NCI-H2227 treated with DMSO at 0.1 percent for 48 hours (cell line): ENCODE data around the gene PDE9A.
"Not testable (repeated sequence)": the region's sequence is repeated elsewhere in the genome, so short reads cannot be mapped to it uniquely, and the experiment has no call there.

Source experiments
- DNase-seq: peaks from one replicate; lab custom pipeline; 2025; lab: John Stamatoyannopoulos, UW

Gene PDE9A

GRCh38 chr21:42624936-42625335 is 28.5 kb upstream of the PDE9A start:
- DNase-seq: no peak

GRCh38 chr21:42626171-42626570 is 27.2 kb upstream of the PDE9A start:
- no peak for DNase-seq

- no peak for DNase-seq
Observed at GRCh38 chr21:42627527-42628289, 25.7 kb upstream of the PDE9A start.

- DNase-seq: not testable (repeated sequence)
Observed at GRCh38 chr21:42628466-42629061, 24.9 kb upstream of the PDE9A start.

- DNase-seq: no peak
Observed at GRCh38 chr21:42629933-42630589, 23.4 kb upstream of the PDE9A start.

- no peak for DNase-seq
Observed at GRCh38 chr21:42630626-42631025, 22.8 kb upstream of the PDE9A start.

GRCh38 chr21:42631142-42631541 is 22.3 kb upstream of the PDE9A start:
- no peak for DNase-seq

- no peak for DNase-seq
Observed at GRCh38 chr21:42632336-42632751, 21.1 kb upstream of the PDE9A start.

GRCh38 chr21:42632771-42633690 is 20.4 kb upstream of the PDE9A start:
- no peak for DNase-seq

- no peak for DNase-seq
Observed at GRCh38 chr21:42633858-42634257, 19.6 kb upstream of the PDE9A start.

GRCh38 chr21:42635848-42636519 is 17.4 kb upstream of the PDE9A start:
- DNase-seq: no peak

GRCh38 chr21:42636520-42637266 is 16.7 kb upstream of the PDE9A start:
- no peak for DNase-seq

GRCh38 chr21:42637267-42638041 is 16.0 kb upstream of the PDE9A start:
- no peak for DNase-seq

GRCh38 chr21:42638266-42638863 is 15.1 kb upstream of the PDE9A start:
- DNase-seq: no peak

- no peak for DNase-seq
Observed at GRCh38 chr21:42639646-42640152, 13.7 kb upstream of the PDE9A start.

- no peak for DNase-seq
Observed at GRCh38 chr21:42640486-42640885, 12.9 kb upstream of the PDE9A start.

GRCh38 chr21:42641311-42642218 is 11.9 kb upstream of the PDE9A start:
- peak; percentile 59 for DNase-seq

- no peak for DNase-seq
Observed at GRCh38 chr21:42642219-42642745, 11.1 kb upstream of the PDE9A start.
